Measurements from ENCODE around the gene CEACAM7.
"Not testable (repeated sequence)": the region's sequence is repeated elsewhere in the genome, so short reads cannot be mapped to it uniquely, and the experiment has no call there.

Gene CEACAM7

DNA sequence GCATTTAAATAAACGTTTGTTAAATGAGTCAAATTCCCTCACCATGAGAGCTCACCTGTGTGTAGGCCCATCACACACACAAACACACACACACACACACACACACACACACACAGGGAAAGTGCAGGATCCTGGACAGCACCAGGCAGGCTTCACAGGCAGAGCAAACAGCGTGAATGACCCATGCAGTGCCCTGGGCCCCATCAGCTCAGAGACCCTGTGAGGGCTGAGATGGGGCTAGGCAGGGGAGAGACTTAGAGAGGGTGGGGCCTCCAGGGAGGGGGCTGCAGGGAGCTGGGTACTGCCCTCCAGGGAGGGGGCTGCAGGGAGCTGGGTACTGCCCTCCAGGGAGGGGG, 11.9 kb upstream of the CEACAM7 start:
- no peak for DNase-seq

DNA sequence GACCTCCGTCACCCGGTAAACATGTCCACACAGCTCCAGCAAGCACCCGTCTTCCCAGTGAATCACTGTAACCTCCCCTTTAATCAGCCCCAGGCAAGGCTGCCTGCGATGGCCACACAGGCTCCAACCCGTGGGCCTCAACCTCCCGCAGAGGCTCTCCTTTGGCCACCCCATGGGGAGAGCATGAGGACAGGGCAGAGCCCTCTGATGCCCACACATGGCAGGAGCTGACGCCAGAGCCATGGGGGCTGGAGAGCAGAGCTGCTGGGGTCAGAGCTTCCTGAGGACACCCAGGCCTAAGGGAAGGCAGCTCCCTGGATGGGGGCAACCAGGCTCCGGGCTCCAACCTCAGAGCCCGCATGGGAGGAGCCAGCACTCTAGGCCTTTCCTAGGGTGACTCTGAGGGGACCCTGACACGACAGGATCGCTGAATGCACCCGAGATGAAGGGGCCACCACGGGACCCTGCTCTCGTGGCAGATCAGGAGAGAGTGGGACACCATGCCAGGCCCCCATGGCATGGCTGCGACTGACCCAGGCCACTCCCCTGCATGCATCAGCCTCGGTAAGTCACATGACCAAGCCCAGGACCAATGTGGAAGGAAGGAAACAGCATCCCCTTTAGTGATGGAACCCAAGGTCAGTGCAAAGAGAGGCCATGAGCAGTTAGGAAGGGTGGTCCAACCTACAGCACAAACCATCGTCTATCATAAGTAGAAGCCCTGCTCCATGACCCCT, 11.3 kb upstream of the CEACAM7 start:
- no peak for DNase-seq

DNA sequence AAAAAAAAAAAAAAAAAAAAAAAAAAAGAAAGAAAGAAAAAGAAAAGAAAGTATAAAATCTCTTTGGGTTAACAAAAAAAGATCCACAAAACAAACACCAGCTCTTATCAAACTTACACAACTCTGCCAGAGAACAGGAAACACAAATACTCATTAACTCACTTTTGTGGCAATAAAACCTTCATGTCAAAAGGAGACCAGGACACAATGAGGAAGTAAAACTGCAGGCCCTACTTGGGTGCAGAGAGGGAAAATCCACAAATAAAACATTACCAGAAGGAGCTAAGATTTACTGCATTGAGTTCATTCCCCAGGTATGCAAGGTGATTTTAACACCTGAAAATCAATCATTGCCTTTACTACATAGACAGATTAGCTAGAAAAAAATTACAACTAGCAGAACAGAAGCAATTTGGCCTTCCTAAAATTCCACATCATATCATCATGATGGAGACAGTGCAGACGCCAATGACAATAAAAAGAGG, 10.7 kb upstream of the CEACAM7 start:
- no peak for DNase-seq

DNA sequence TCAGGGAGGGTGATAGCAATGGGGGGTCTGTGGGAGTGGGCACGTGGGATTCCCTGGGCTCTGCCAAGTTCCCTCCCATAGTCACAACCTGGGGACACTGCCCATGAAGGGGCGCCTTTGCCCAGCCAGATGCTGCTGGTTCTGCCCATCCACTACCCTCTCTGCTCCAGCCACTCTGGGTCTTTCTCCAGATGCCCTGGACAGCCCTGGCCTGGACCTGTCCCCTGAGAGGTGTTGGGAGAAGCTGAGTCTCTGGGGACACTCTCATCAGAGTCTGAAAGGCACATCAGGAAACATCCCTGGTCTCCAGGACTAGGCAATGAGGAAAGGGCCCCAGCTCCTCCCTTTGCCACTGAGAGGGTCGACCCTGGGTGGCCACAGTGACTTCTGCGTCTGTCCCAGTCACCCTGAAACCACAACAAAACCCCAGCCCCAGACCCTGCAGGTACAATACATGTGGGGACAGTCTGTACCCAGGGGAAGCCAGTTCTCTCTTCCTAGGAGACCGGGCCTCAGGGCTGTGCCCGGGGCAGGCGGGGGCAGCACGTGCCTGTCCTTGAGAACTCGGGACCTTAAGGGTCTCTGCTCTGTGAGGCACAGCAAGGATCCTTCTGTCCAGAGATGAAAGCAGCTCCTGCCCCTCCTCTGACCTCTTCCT, 9.3 kb upstream of the CEACAM7 start:
- DNase-seq = no peak

DNA sequence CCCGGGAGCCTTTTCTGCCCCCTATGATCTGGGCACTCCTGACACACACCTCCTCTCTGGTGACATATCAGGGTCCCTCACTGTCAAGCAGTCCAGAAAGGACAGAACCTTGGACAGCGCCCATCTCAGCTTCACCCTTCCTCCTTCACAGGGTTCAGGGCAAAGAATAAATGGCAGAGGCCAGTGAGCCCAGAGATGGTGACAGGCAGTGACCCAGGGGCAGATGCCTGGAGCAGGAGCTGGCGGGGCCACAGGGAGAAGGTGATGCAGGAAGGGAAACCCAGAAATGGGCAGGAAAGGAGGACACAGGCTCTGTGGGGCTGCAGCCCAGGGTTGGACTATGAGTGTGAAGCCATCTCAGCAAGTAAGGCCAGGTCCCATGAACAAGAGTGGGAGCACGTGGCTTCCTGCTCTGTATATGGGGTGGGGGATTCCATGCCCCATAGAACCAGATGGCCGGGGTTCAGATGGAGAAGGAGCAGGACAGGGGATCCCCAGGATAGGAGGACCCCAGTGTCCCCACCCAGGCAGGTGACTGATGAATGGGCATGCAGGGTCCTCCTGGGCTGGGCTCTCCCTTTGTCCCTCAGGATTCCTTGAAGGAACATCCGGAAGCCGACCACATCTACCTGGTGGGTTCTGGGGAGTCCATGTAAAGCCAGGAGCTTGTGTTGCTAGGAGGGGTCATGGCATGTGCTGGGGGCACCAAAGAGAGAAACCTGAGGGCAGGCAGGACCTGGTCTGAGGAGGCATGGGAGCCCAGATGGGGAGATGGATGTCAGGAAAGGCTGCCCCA, 8.5 kb upstream of the CEACAM7 start:
- no peak for DNase-seq

DNA sequence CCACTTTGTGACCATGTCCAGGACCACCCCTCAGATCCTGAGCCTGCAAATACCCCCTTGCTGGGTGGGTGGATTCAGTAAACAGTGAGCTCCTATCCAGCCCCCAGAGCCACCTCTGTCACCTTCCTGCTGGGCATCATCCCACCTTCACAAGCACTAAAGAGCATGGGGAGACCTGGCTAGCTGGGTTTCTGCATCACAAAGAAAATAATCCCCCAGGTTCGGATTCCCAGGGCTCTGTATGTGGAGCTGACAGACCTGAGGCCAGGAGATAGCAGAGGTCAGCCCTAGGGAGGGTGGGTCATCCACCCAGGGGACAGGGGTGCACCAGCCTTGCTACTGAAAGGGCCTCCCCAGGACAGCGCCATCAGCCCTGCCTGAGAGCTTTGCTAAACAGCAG, 7.7 kb upstream of the CEACAM7 start:
- DNase-seq = no peak

DNA sequence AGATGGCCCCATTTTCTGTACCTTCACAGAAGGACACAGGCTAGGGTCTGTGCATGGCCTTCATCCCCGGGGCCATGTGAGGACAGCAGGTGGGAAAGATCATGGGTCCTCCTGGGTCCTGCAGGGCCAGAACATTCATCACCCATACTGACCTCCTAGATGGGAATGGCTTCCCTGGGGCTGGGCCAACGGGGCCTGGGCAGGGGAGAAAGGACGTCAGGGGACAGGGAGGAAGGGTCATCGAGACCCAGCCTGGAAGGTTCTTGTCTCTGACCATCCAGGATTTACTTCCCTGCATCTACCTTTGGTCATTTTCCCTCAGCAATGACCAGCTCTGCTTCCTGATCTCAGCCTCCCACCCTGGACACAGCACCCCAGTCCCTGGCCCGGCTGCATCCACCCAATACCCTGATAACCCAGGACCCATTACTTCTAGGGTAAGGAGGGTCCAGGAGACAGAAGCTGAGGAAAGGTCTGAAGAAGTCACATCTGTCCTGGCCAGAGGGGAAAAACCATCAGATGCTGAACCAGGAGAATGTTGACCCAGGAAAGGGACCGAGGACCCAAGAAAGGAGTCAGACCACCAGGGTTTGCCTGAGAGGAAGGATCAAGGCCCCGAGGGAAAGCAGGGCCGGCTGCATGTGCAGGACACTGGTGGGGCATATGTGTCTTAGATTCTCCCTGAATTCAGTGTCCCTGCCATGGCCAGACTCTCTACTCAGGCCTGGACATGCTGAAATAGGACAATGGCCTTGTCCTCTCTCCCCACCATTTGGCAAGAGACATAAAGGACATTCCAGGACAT, 7.0 kb upstream of the CEACAM7 start:
- DNase-seq = no peak

DNA sequence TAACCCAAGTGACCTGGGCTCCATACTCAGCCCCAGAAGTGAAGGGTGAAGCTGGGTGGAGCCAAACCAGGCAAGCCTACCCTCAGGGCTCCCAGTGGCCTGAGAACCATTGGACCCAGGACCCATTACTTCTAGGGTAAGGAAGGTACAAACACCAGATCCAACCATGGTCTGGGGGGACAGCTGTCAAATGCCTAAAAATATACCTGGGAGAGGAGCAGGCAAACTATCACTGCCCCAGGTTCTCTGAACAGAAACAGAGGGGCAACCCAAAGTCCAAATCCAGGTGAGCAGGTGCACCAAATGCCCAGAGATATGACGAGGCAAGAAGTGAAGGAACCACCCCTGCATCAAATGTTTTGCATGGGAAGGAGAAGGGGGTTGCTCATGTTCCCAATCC, 6.1 kb upstream of the CEACAM7 start:
- DNase-seq = no peak

DNA sequence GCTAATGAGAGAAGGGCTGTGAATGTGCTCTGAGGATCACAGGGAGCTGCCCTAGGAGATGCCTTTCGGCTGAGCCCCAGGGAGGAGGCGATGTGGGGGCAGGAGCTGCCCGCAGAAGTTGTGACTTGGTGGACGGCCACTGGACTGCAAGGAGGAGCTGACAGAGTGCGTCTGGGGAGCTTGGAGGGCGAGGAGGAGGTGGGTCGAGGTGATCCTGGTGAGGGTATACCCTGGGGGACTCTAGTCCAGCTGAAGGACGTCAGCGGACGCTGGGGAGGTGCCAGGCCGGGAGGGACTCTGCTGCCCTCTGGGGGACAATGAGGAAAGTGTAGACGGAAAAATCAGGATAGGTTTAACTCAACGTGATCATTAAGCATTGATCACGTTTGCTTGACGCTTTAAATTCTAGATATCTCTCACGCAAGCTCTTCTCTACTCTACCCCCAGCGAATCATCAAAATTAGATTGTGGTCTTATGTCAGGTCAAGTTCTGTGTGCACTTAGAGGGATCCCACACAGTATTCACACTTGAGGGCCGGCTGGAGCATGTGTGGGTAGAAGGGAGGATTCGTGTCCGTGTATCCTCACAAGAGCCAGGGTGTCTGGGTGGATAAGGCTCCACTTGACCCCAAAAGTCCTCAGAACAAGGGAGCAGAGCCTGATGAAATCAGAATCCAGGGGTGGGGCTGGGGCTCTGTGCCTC, 3.3 kb upstream of the CEACAM7 start:
- no peak for DNase-seq

DNA sequence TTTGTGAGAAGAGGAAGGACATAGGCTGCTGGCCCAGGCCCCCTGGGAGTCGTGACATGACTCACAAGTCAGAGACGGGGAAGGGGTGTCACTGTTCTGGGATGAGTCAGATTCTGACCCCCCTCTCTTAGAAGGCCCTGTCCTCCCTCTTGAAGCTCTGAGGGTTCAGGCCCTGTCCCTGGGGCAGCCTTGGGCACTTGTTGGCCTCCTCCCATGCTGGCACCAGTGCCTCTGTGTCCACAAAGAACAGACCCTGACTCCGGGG, 2.7 kb upstream of the CEACAM7 start:
- no peak for DNase-seq

DNA sequence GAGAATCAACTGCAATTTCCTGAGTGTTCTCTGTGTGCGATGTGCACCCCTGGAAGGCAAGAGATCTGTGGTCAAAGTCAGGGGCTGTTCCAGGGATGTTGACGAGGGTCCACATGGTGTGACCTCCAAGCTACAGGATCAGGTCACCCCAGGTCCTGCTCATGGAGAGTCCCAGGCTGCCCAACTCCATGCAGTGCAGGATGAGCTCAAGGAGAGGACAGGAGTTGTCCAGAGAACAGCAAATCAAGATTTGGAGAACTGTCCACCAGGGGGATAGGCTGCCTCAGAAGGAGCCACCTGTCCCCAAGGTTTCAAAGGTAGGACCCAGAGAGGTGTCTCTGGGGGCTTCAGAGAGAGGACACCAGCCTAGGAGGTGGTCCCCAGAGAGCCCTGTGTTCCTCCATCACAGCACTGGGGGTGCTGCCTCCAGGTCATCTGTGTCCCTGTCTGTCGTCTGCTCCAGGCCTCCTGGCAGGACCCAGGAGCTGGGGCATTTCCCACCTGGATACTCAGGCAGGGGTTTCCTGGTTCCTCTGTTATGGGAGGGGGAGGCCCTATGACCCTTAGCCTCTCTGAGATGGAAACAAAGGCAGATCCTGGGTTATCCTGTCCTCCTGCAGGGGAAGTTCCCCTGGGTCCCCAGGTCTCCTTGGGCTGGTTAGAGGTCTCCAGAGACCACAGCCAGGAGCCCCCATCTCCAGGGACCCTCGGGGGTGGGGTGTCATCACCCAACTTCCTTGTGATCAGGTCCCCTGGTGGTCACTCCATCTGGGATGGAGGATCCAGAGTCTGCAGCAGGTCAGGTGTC, 2.1 kb upstream of the CEACAM7 start:
- no peak for DNase-seq

DNA sequence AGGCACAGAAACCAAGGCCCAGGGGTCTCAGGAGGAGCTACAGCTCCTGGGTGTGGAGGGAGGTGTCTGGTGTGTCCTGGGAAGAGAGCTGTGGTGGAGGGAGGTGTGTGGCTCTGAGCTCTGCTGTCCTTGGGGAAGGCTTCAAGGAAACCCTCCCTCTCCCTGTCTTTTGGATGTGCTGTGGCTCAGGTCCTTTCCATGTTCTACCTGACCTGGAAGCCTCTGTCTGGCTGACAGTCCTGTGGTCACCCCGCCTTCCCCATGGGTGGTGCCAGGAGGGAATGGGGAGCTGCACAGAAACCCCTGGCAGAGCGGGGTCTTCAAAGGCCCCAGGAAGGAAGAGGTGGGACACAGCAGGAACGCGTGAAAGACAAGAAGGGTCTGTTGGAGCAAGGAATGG, 617 bp upstream of the CEACAM7 start:
- no peak for DNase-seq

DNA sequence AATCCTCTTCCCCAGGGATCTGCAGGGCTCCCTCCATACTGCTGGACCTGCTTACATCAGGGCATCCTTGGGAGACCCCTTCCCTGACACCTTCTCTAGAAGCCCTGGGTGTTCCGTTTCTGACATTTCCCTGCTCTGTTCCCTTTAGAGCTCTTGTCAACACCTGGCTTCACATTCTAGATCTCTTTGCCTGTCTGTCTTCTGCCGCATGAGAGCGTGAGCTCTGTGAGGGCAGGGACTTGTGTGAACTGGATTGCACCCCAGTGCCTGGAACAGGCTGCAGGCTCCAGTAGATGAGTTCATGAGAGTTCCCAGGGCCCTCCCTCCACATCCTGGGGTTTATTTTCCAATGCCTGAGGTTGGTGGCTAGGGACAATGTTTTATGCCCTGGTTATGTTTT, 651 bp downstream of the CEACAM7 start:
- DNase-seq = no peak

DNA sequence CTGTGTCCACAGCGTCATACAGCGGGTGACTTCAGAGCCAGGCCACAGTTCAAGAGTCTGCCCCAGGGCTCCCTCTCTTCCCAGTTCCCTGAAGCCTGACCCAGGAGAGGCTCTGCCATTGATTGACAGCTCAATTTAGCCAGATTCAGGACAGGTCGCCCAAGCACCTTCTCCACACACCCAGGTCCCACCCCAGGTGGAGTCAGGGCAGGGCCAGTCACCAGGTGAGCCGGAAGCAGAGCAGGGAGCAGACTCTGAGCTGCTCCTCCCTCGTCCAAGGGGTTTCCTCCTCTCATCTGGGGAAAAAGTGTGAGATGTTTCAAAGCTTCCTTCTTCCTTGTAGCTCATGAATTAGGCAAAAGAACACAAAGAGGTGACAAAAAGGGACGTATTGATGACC, 5.6 kb downstream of the CEACAM7 start:
- DNase-seq = no peak

DNA sequence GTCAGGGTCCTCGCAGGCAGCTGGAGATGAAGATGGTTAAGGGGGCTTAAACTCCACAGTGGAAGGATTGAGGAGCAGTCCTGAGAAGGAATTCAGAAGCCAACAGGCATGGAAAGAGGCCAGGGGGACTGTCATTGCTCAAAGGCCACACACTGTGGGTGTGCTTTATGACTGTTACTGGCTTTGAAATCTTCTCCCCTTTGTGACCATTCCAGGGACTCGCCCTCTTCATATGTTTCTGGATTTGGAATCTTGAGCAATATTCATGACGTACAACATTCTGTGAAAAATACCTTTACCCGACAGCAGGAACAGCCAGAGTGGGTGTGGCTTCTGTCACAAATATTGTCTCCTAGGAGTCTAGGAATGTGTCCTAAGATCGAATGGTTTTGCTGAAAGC, 16.6 kb downstream of the CEACAM7 start:
- DNase-seq = no peak

DNA sequence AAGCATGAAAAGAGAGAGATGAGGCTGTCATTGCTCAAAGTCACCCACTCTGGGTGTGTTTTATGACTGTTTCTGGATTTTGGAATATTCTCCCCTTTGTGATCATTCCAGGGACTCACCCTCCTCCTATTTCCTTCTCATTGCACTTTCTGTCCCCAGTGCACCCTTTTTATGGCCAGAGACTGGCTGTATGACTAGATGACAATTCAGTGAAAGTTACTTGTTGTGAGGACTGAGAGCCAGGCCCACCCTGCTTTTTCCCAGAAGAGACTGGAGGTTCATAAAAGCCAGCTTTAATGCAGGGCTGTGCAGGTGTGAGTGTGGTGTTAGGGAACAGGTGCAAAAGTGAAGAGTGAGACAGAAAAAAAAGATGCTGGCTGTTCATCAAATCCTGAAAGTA, 17.3 kb downstream of the CEACAM7 start:
- DNase-seq = no peak

DNA sequence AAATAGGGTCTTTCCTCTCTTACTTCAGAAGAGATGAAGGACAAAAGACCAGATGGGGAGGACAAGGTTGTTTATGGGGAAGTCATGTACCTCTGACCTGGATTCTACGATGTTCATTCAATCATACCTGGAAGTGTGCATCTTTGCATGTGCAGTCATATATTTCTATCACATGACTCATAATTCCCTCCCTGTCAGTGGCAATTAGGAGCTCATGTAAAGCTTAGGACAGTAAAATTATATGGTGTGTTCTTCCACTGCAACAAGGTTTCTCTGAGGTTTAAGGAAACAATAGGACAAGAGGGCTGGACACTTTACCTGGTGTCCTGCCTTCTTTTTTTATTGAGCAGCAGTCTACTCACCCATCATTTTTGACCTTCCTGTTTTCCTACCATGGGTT, 19.8 kb downstream of the CEACAM7 start:
- DNase-seq = no peak

DNA sequence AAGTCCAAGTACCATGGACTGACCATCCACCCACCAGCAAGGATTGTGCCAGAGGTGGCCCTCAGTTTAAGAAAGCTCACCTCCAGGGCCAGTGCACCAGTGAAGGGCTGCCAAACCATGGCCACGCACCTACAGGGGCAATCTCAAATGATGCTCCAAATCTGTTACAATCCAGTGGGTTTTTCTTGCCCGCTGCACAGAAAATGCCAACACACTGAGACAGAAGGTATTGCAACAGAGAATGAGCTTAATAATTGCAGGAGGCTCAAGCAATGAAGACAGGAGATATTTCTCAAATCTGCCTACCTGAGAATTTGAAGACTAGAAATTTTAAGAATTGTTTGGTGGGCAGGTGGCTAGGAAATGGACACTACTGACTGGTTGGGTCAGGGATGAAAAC, 22.0 kb downstream of the CEACAM7 start:
- DNase-seq = no peak

DNA sequence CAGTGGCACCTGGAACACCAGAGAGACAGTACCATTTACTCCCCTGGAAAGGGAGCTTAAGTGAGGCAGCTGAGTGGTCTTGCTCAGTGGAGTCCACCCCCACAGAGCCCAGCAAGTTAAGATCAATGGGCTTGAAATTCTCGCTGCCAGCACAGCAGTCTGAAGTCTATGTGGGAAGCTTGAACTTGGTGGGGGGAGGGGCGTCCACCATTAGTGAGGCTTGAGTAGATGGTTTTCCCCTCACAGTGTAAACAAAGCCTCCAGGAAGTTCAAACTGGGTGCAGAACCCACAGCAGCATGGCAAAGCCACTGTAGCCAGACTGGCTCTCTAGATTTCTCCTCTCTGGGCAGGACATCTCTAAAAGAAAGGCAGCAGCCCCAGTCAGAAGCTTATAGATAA, 30.9 kb downstream of the CEACAM7 start:
- DNase-seq = no peak

DNA sequence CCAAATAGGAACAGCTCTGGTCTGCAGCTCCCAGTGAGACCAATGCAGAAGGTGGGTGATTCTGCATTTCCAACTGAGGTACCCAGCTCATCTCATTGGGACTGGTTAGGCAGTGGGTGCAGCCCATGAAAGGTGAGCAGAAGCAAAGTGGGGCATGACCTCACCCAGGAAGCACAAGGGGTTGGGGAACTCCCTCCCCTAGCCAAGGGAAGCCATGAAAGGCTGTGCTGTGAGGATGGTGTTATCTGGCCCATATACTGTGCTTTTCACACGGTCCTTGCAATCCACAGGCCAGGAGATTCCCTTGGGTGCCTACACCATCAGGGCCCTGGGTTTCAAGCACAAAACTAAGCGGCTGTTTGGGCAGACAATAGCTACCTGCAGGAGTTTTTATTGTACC, 31.3 kb downstream of the CEACAM7 start:
- not testable (repeated sequence) for DNase-seq

DNA sequence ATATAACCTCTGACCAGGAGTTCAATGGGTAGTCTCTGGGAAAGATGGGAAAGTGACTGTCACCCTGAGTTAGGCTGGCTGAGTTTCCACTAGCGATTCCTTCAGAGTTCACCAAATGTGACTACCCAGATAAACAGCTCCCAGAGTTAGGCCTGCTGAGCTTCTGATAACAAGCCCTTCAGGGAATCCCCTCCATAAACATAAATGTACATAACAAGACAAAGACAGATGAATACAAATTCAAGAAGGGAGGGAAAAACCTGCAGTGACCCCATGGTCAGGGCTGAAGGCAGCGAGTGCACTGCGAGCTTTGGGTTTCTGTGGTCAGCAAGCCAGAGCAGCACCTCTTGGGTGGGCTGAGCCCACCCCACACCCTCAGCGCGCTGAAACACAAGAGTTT, 35.8 kb downstream of the CEACAM7 start:
- DNase-seq = no peak

DNA sequence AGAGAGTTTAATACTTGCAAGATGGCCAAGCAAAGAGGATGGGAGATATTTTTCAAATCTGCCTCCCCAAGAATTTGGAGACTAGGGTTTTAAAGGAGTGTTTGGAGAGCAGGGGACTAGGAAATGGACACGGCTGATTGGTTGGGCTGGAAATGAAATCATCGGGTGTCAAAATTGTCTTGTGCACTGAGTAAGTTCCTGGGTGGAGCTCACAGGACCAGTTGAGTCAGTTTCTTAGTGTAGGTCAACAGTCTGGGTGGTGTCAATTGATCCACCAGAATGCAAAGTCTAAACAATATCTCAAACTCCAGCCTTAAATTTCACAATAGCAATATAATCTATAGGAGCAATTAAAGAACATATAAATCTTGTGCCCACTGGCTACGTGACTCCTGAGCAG, 38.2 kb downstream of the CEACAM7 start:
- DNase-seq = no peak
